Measurements from ENCODE around the gene SLC39A11. TPM values are rescaled to one million over a fixed set of nuclear protein-coding genes. Genes with fewer than 3 reads are reported as not detected.

SLC39A11 gene
- total RNA-seq, 6 donors from 2014 or later = 16.3 to 57.6 (median 29.5) TPM

- Histone ChIP-seq H3K4me3 (no peak overlapping the region), H3K4me1 (no peaks in the 10 kb centered on the region), H3K9me3 (no peaks in the 10 kb centered on the region), H3K36me3 (no peaks in the 10 kb centered on the region), H3K27ac (no peak overlapping the region), H3K27me3 (no peaks in the 10 kb centered on the region)
- WGBS, 2 donors = 71 to 93% methylated on average over 1 to 9 of the region's 9 CpGs
- no peak for TF ChIP-seq EP300 (IDR thresholded peaks at IDR 0.05)
- TF ChIP-seq POLR2A (IDR thresholded peaks at IDR 0.05) = no peak
- no peak for TF ChIP-seq CTCF (IDR thresholded peaks at IDR 0.05)
- TF ChIP-seq POLR2AphosphoS5 (IDR thresholded peaks at IDR 0.05) = no peak
- ATAC-seq (ENCODE audit: low FRiP score in 2 of 2) (no peak), DNase-seq (no peak)
Measured at GRCh38 chr17:72631568-72631948, 460.9 kb downstream of the SLC39A11 start.

- TF ChIP-seq CTCF (IDR thresholded peaks at IDR 0.05) (no peak), POLR2A (IDR thresholded peaks at IDR 0.05) (no peak), EP300 (IDR thresholded peaks at IDR 0.05) (no peak), POLR2AphosphoS5 (IDR thresholded peaks at IDR 0.05) (no peak)
- DNase-seq (no peak), ATAC-seq (ENCODE audit: low FRiP score in 2 of 2) (no peak)
- H3K27me3 ChIP-seq = no peaks in the 10 kb centered on the region
- H3K4me3 ChIP-seq = no peak overlapping the region
- no peaks in the 10 kb centered on the region for H3K36me3 ChIP-seq
- no peak overlapping the region for H3K27ac ChIP-seq
- no peaks in the 10 kb centered on the region for H3K9me3 ChIP-seq
- no peaks in the 10 kb centered on the region for H3K4me1 ChIP-seq
Measured at GRCh38 chr17:72624652-72625051, 467.8 kb downstream of the SLC39A11 start.

- Histone ChIP-seq H3K4me1 (no peaks in the 10 kb centered on the region), H3K27me3 (no peaks in the 10 kb centered on the region), H3K36me3 (no peaks in the 10 kb centered on the region), H3K27ac (no peak overlapping the region), H3K4me3 (no peak overlapping the region), H3K9me3 (no peaks in the 10 kb centered on the region)
- no peak for DNase-seq
- no peak for ATAC-seq (ENCODE audit: low FRiP score in 2 of 2)
- TF ChIP-seq POLR2AphosphoS5 (IDR thresholded peaks at IDR 0.05) = no peak
- no peak for TF ChIP-seq POLR2A (IDR thresholded peaks at IDR 0.05)
- no peak for TF ChIP-seq CTCF (IDR thresholded peaks at IDR 0.05)
- no peak for TF ChIP-seq EP300 (IDR thresholded peaks at IDR 0.05)
- 56 to 58% methylated on average over 3 of the region's 3 CpGs for WGBS, 2 donors
Measured at GRCh38 chr17:72624226-72624625, 468.3 kb downstream of the SLC39A11 start.

- no peak overlapping the region for H3K27ac ChIP-seq
- DNase-seq (no peak), ATAC-seq (ENCODE audit: low FRiP score in 2 of 2) (no peak)
- TF ChIP-seq CTCF (IDR thresholded peaks at IDR 0.05) (no peak), POLR2AphosphoS5 (IDR thresholded peaks at IDR 0.05) (no peak), EP300 (IDR thresholded peaks at IDR 0.05) (no peak), POLR2A (IDR thresholded peaks at IDR 0.05) (no peak)
- H3K4me3 ChIP-seq = no peak overlapping the region
- peaks cover 0 to 4% (median 4%) of the 10 kb centered on the region in 4 donors for H3K4me1 ChIP-seq
- H3K36me3 ChIP-seq = no peaks in the 10 kb centered on the region
- 46 to 48% methylated on average over 17 of the region's 17 CpGs for WGBS, 2 donors
- H3K27me3 ChIP-seq = no peaks in the 10 kb centered on the region
- no peaks in the 10 kb centered on the region for H3K9me3 ChIP-seq
Measured at GRCh38 chr17:72622661-72623433, 469.6 kb downstream of the SLC39A11 start.

Measured in upper lobe of left lung (tissue), 6 donors.